Type B pancreatic cell (in vitro differentiated cells): Measurements from ENCODE around the gene AK9. TPM values are rescaled to one million over a fixed set of nuclear protein-coding genes. Genes with fewer than 3 reads are reported as not detected.
"Not testable (repeated sequence)": the region's sequence is repeated elsewhere in the genome, so short reads cannot be mapped to it uniquely, and the experiment has no call there.

Experiments
- DNase-seq: peaks from one replicate; pipeline ENCODE4 v3.0.0; 2021; ENCODE audit warnings: mixed read lengths; ENCODE audit not compliant: unreplicated experiment; ENCODE audit errors: extremely low spot score
- H3K27ac Mint-ChIP-seq: 2 replicates; pipeline ENCODE4 v1.8.0; 2021; ENCODE audit warnings: mild to moderate bottlenecking, mixed read lengths
- H3K27me3 Mint-ChIP-seq: 2 replicates; pipeline ENCODE4 v1.8.0; 2021; ENCODE audit warnings: mixed read lengths
- H3K36me3 Mint-ChIP-seq: 2 replicates; pipeline ENCODE4 v1.8.0; 2021; ENCODE audit warnings: mixed read lengths
- H3K4me1 Mint-ChIP-seq: one replicate; pipeline ENCODE4 v1.8.0; 2021; ENCODE audit warnings: mixed read lengths; ENCODE audit not compliant: unreplicated experiment
- H3K4me3 Mint-ChIP-seq: 2 replicates; pipeline ENCODE4 v1.8.0; 2021; ENCODE audit warnings: mild to moderate bottlenecking, mixed read lengths
- H3K9me3 Mint-ChIP-seq: 2 replicates; pipeline ENCODE4 v1.8.0; 2021; ENCODE audit warnings: mixed read lengths
- CTCF ChIP-seq: fragments of 200-600 bp; sonication (generic); conservative IDR thresholded peaks from 2 replicates; pipeline ENCODE4 v1.5.0; 2021; ENCODE audit warnings: antibody characterized with exemption, mild to moderate bottlenecking
- total RNA-seq: library from RNA; stranded (reverse); gene quantifications from 2 replicates; pipeline ENCODE4 v1.2.1, GENCODE V29; 2021; ENCODE audit warnings: low replicate concordance

Gene AK9
- total RNA-seq, 1 donor from 2014 or later: 8.1 TPM

GRCh38 chr6:109467696-109468095 lies 223.3 kb downstream of the AK9 start:
- Mint-ChIP-seq H3K27ac (no peak overlapping the region), H3K36me3 (peaks cover 38% of the 10 kb centered on the region), H3K9me3 (no peaks in the 10 kb centered on the region), H3K4me1 (peaks cover 8% of the 10 kb centered on the region), H3K4me3 (no peak overlapping the region), H3K27me3 (no peaks in the 10 kb centered on the region)
- TF ChIP-seq CTCF: no peak
- DNase-seq: no peak

DNA sequence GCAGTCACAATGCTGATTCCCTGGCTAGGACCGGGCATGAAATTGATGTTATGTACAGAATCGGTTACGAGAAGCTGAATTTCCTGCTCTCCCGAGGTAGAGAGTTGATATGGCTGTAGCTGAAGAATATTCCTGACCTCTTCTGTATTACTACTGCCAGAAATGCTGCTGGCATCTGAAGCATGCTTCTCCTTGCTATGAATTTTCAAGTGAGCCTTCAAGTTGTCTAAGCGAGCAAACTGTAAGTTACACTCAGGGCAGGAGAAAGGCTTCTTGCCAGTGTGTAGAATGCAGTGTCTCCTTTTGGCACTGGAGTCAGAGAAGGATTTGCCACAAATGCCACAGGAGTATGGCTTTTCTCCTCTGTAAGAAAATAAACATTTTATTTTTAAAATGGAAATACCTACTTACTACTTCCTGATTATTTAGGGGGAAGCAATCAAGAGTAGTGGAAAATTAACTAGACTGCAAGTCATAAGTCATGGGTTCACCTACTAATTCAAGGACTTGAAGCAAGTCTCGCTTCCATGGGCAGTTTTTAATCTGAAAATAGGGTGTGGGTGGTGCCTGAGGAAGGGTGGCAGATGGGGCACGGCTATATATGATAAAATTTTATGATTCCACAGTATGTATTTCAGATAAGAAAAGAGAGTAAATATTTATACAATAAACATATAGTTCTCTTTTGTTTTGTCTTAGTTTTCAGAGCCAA lies 224.6 kb downstream of the AK9 start:
- peak overlapping the region; percentile 61 for H3K27ac Mint-ChIP-seq

DNA sequence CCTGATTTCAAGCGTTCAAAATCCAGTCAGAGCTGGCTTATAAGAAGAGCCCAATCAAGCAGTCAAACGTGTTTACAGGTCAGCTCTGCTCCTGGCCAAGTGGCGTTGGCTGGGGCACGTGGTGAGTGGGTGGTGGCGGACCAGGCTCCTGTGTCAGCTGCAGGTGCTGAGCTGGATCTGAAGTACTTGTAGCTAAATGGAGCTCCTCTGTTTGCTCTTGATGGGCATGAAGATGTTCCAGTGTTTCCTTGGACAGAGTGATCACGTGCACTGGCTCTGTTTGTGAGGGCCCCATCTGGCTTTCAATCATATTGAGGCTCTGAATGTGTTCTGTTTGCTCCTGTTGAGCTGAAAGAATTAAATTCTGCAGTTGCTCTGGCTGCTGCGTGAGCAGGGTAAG lies 225.2 kb downstream of the AK9 start:
- peak overlapping the region; percentile 61 for H3K27ac Mint-ChIP-seq
- H3K36me3 Mint-ChIP-seq: peaks cover 42% of the 10 kb centered on the region

More for the DNA sequence above, 224.6 kb downstream of the AK9 start:
- Mint-ChIP-seq H3K27me3 (no peaks in the 10 kb centered on the region), H3K4me1 (peaks cover 8% of the 10 kb centered on the region), H3K36me3 (peaks cover 42% of the 10 kb centered on the region), H3K9me3 (peaks cover 5% of the 10 kb centered on the region), H3K4me3 (peak overlapping the region; percentile 22)
- no peak for DNase-seq
- no peak for TF ChIP-seq CTCF

DNA sequence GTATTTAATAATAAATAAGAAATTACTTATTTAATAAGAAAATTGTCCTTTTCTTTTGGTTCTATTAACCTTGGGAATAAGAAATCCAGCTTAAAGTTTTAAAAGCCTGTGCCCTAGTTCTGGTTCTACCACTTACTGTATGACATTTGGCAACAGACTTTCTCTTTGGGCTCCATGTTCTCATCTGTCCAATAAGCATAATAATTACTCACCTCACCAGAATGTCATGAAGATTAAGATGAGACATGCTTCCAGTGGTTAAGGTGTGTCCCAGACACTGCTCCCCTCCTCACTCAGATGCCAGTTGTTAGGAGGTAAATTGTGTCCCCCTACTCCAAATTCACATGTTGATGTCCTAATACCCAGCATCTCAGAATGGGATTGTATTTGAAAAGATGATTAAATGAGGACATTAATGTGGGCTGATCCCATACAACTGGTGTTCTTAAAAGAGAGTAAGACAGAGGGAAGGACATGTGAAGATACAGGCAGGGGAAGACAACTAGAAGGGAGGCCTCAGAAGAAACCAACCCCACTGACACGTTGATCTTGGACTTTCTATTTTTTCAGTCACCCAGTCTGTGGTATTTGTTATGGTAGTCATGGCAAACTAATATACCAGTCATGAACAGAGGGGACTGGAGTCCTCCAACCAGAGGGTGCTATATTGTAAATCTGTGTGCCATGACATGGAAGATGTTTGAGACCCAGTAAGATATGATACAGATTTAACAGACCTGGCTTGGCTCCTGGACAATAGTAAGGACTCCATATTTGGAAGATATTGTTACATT lies 229.1 kb downstream of the AK9 start:
- Mint-ChIP-seq H3K36me3 (peaks cover 20% of the 10 kb centered on the region), H3K4me1 (peaks cover 7% of the 10 kb centered on the region), H3K27ac (peak overlapping the region; percentile 3), H3K27me3 (no peaks in the 10 kb centered on the region), H3K4me3 (no peak overlapping the region), H3K9me3 (peaks cover 5% of the 10 kb centered on the region)
- TF ChIP-seq CTCF: no peak
- DNase-seq: no peak

More for the DNA sequence above, 225.2 kb downstream of the AK9 start:
- TF ChIP-seq CTCF: no peak
- H3K4me3 Mint-ChIP-seq: peak overlapping the region; percentile 22
- peaks cover 5% of the 10 kb centered on the region for H3K9me3 Mint-ChIP-seq
- H3K4me1 Mint-ChIP-seq: peaks cover 8% of the 10 kb centered on the region
- DNase-seq: no peak
- no peaks in the 10 kb centered on the region for H3K27me3 Mint-ChIP-seq

- not testable (repeated sequence) for DNase-seq, H3K4me3 Mint-ChIP-seq, H3K9me3 Mint-ChIP-seq, H3K27me3 Mint-ChIP-seq, H3K27ac Mint-ChIP-seq
- H3K36me3 Mint-ChIP-seq: peaks cover 20% of the 10 kb centered on the region
- H3K4me1 Mint-ChIP-seq: peaks cover 15% of the 10 kb centered on the region
These were observed 229.8 kb downstream of the AK9 start for GRCh38 chr6:109461205-109461604.
